Ascending aorta (tissue), 2 donors: ENCODE measurements around the gene NECTIN1. TPM values are rescaled to one million over a fixed set of nuclear protein-coding genes. Genes with fewer than 3 reads are reported as not detected.
A peak's percentile ranks its signal among the peaks of the same experiment; 100 is the strongest.

Experiments
- DNase-seq, 2 donors: peaks; one replicate each; pipeline ENCODE4 v3.0.0-alpha.2; 2019; ENCODE audit warnings: low spot score in 2 of 2
- H3K27ac ChIP-seq, 2 donors: fragments of 200-600 bp; sonication (generic); one replicate each; pipeline ENCODE4 v1.5.1; 2016 to 2017; ENCODE audit warnings: mild to moderate bottlenecking in 1 of 2
- H3K27me3 ChIP-seq: fragments of 200-600 bp; sonication (generic); one replicate; pipeline ENCODE4 v1.5.1; 2017
- H3K36me3 ChIP-seq, 2 donors: fragments of 200-600 bp; sonication (generic); one replicate each; pipeline ENCODE4 v1.5.1; 2016
- H3K4me1 ChIP-seq, 2 donors: fragments of 200-600 bp; sonication (generic); one replicate each; pipeline ENCODE4 v1.5.1; 2016 to 2017; ENCODE audit warnings: mild to moderate bottlenecking in 1 of 2
- H3K4me3 ChIP-seq, 2 donors: fragments of 200-600 bp; sonication (generic); one replicate each; pipeline ENCODE4 v1.5.1; 2016 to 2017; ENCODE audit warnings: mild to moderate bottlenecking in 1 of 2
- H3K9me3 ChIP-seq, 2 donors: fragments of 200-600 bp; sonication (generic); one replicate each; pipeline ENCODE4 v1.5.1; 2016
- CTCF ChIP-seq, 3 experiments: fragments of 200-600 bp in 2 of 3; fragments of 450-650 bp in 1 of 3; sonication (generic) in 2 of 3; IDR thresholded peaks; one replicate each; pipeline ENCODE4 v1.5.1; 2016 to 2019; ENCODE audit warnings: antibody characterized with exemption in 3 of 3, mild to moderate bottlenecking in 1 of 3, moderate library complexity in 1 of 3
- intact Hi-C: fragments of 100-400 bp; cut with DNase I; formaldehyde crosslinking; loops from one replicate; pipeline ENCODE4 v1.15.1; 2023
- total RNA-seq: library from RNA; depleted of rRNA; stranded (reverse); fragments of >200 nt; gene quantifications from one replicate; pipeline ENCODE4 v1.1.0, GENCODE V29; 2016

NECTIN1 gene
- total RNA-seq, 1 donor from 2014 or later, result 1.6 TPM

- DNase-seq, result no peak
- Histone ChIP-seq H3K27ac (no peak overlapping the region), H3K4me1 (peaks cover 0 to 5% of the 10 kb centered on the region in 2 donors), H3K9me3 (no peaks in the 10 kb centered on the region), H3K27me3 (no peaks in the 10 kb centered on the region), H3K36me3 (no peaks in the 10 kb centered on the region), H3K4me3 (no peak overlapping the region)
- TF ChIP-seq CTCF (IDR thresholded peaks at IDR 0.05), result no peak
- intact Hi-C loops, result loop anchor here (5.0 to 10.0 kb wide), 3 partner anchors 73 to 635 kb away; no protein-coding TSS in a partner anchor
Measured at GRCh38 chr11:119669487-119669886, 59.5 kb downstream of the NECTIN1 start.

DNA sequence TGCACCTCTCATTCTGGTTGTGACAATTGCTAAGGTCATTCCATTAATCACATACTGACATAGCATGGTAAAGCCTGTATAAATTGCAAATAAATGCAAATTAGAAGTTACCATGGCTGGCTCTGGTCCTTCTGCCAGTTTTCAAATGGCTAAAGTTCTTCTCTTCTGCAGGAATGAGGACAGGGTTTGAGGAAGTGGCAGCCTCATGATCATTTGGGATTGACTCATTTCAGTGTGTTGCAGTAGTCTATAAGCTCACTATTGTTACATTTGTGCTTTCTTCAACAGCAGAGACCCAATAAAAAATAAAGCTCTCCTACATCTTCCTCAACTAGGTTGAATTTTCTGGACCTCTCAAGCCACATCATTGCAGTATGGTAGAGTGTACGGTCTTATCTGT is 60.3 kb downstream of the NECTIN1 start:
- no peak for TF ChIP-seq CTCF (IDR thresholded peaks at IDR 0.05)

GRCh38 chr11:119666463-119667131 is 62.4 kb downstream of the NECTIN1 start:
- peak; percentile 87 to 93 (median 91) for TF ChIP-seq CTCF (IDR thresholded peaks at IDR 0.05)
- no peaks in the 10 kb centered on the region for H3K27me3 ChIP-seq
- H3K9me3 ChIP-seq, result no peaks in the 10 kb centered on the region
- H3K36me3 ChIP-seq, result no peaks in the 10 kb centered on the region
- H3K27ac ChIP-seq, result no peak overlapping the region
- peaks cover 0 to 5% of the 10 kb centered on the region in 2 donors for H3K4me1 ChIP-seq
- intact Hi-C loops, result loop anchor here (1.0 to 10.0 kb wide), 5 partner anchors 62 to 638 kb away; partner anchors contain the start of gene NECTIN1
- DNase-seq, result peak in 1 of 2 donors; percentile 84
- no peak overlapping the region for H3K4me3 ChIP-seq

More for the DNA sequence above, 60.3 kb downstream of the NECTIN1 start:
- no peak for DNase-seq
- Histone ChIP-seq H3K9me3 (no peaks in the 10 kb centered on the region), H3K27ac (no peak overlapping the region), H3K4me1 (peaks cover 0 to 5% of the 10 kb centered on the region in 2 donors), H3K27me3 (no peaks in the 10 kb centered on the region), H3K36me3 (no peaks in the 10 kb centered on the region), H3K4me3 (no peak overlapping the region)
- intact Hi-C loops, result loop anchor here (5.0 to 10.0 kb wide), 3 partner anchors 74 to 636 kb away; no protein-coding TSS in a partner anchor

DNA sequence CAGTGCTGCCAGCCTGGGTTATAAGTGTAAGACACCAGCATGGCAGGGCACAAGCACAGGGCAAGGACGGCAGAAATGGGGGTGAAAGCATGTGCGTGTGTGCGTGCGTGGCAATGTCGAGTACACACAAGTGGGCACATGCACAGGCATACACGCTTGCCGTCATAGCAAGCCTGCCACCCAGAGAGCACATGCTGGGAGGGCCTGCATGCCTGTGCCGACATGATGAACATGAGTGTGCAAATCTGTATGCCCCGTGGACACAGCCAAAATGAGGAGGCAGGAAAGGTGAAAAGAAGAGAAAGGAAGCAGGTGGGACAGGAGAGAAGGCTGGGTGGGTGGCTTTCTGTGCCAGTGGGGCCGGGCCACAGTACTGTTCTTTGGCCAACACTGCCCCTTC is 62.9 kb downstream of the NECTIN1 start:
- Histone ChIP-seq H3K4me1 (peaks cover 0 to under 1% of the 10 kb centered on the region in 2 donors), H3K36me3 (no peaks in the 10 kb centered on the region), H3K27me3 (no peaks in the 10 kb centered on the region), H3K27ac (no peak overlapping the region), H3K4me3 (no peak overlapping the region), H3K9me3 (no peaks in the 10 kb centered on the region)
- intact Hi-C loops, result loop anchor here (1.0 to 10.0 kb wide), 5 partner anchors 63 to 639 kb away; partner anchors contain the start of gene NECTIN1
- DNase-seq, result no peak
- no peak for TF ChIP-seq CTCF (IDR thresholded peaks at IDR 0.05)

DNA sequence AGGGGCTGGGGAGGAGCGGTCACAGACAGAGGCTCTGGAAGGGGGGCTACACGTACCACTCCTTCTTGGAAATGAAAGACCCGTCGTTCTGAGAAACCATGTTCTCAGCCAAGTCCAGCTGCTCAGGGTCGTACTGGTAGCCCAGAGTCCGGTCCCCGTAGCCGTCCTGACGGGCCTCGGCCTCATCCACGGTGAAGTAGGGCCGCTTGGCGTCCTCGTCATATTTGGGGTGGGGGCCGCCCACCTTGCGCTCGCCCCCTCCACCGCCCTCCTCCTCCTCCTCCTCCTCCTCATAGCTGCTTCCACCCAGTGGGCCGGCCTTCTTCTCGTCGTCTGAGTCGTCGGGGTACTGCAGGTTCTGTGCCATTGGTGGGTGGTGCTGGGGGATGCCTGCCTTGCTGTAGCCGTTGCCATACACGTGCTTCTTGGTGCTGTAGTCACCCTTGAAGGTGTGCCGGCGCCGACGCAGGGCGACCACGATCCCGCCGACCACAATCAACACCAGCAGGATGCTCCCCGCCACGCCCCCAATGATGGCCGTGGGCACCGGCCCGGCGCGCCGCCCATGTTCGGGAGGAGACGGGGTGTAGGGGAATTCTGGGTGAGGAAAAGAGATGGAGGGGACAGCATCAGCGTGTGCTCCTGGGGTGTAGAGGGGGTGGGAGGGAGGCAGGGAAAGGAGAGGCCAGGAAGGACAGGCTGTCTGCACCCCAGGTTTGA is 64.1 kb downstream of the NECTIN1 start:
- H3K36me3 ChIP-seq, result no peaks in the 10 kb centered on the region
- TF ChIP-seq CTCF (IDR thresholded peaks at IDR 0.05), result no peak
- H3K4me1 ChIP-seq, result no peaks in the 10 kb centered on the region
- no peaks in the 10 kb centered on the region for H3K9me3 ChIP-seq
- intact Hi-C loops, result loop anchor here (5.0 to 10.0 kb wide), 3 partner anchors 77 to 640 kb away; no protein-coding TSS in a partner anchor
- no peaks in the 10 kb centered on the region for H3K27me3 ChIP-seq
- DNase-seq, result no peak
- H3K4me3 ChIP-seq, result no peak overlapping the region
- no peak overlapping the region for H3K27ac ChIP-seq
